ENCODE results near the gene ASPSCR1. TPM values are rescaled to one million over a fixed set of nuclear protein-coding genes. Genes with fewer than 3 reads are reported as not detected.
A peak's percentile ranks its signal among the peaks of the same experiment; 100 is the strongest.

The ASPSCR1 gene
- total RNA-seq, 1 donor from 2014 or later: 24.1 TPM

- DNase-seq (ENCODE audit: low spot score): peak; percentile 25
Measured at GRCh38 chr17:82065638-82066303, 88.3 kb downstream of the ASPSCR1 start, which contains the start of gene DUS1L. DUS1L (minus strand) TSS chr17:82065804; CDS start chr17:82065059, 745 bp downstream.

Other genes starting within 250 kb of the ASPSCR1 start
- gene GCGR, start 173.5 kb upstream of the ASPSCR1 start, total RNA-seq (ENCODE audit: insufficient read depth, low replicate concordance): 2.9 TPM
- gene MCRIP1, start 144.3 kb upstream of the ASPSCR1 start, total RNA-seq (ENCODE audit: insufficient read depth, low replicate concordance): 64.0 TPM
- 4.1 TPM for gene PPP1R27, start 142.6 kb upstream of the ASPSCR1 start, total RNA-seq (ENCODE audit: insufficient read depth, low replicate concordance)
- 844 TPM for gene P4HB, start 117.1 kb upstream of the ASPSCR1 start, total RNA-seq (ENCODE audit: insufficient read depth, low replicate concordance)
- 57.5 TPM for gene ARHGDIA, start 106.3 kb upstream of the ASPSCR1 start, total RNA-seq (ENCODE audit: insufficient read depth, low replicate concordance)
- gene ALYREF, start 86.0 kb upstream of the ASPSCR1 start, total RNA-seq (ENCODE audit: insufficient read depth, low replicate concordance): 96.8 TPM
- 103 TPM for gene ANAPC11, start 85.9 kb upstream of the ASPSCR1 start, total RNA-seq (ENCODE audit: insufficient read depth, low replicate concordance)
- gene NPB, start 75.4 kb upstream of the ASPSCR1 start, total RNA-seq (ENCODE audit: insufficient read depth, low replicate concordance): 1.4 TPM
- gene PCYT2, start 66.2 kb upstream of the ASPSCR1 start, total RNA-seq (ENCODE audit: insufficient read depth, low replicate concordance): 21.2 TPM
- 9.9 TPM for gene SIRT7, start 59.5 kb upstream of the ASPSCR1 start, total RNA-seq (ENCODE audit: insufficient read depth, low replicate concordance)
- 8.4 TPM for gene MAFG, start 49.9 kb upstream of the ASPSCR1 start, total RNA-seq (ENCODE audit: insufficient read depth, low replicate concordance)
- 77.5 TPM for gene PYCR1, start 40.3 kb upstream of the ASPSCR1 start, total RNA-seq (ENCODE audit: insufficient read depth, low replicate concordance)
- gene MYADML2, start 30.4 kb upstream of the ASPSCR1 start, total RNA-seq (ENCODE audit: insufficient read depth, low replicate concordance): 0.72 TPM
- not detected for gene NOTUM, start 16.4 kb upstream of the ASPSCR1 start, total RNA-seq (ENCODE audit: insufficient read depth, low replicate concordance)
- gene CENPX, start 45.2 kb downstream of the ASPSCR1 start, total RNA-seq (ENCODE audit: insufficient read depth, low replicate concordance): 1.2 TPM
- gene LRRC45, start 45.7 kb downstream of the ASPSCR1 start, total RNA-seq (ENCODE audit: insufficient read depth, low replicate concordance): 4.6 TPM
- gene RAC3, start 54.0 kb downstream of the ASPSCR1 start, total RNA-seq (ENCODE audit: insufficient read depth, low replicate concordance): 8.7 TPM
- 22.4 TPM for gene DCXR, start 60.1 kb downstream of the ASPSCR1 start, total RNA-seq (ENCODE audit: insufficient read depth, low replicate concordance)
- 33.2 TPM for gene RFNG, start 74.2 kb downstream of the ASPSCR1 start, total RNA-seq (ENCODE audit: insufficient read depth, low replicate concordance)
- gene GPS1, start 74.3 kb downstream of the ASPSCR1 start, total RNA-seq (ENCODE audit: insufficient read depth, low replicate concordance): 39.7 TPM
- 83.3 TPM for gene DUS1L, start 88.2 kb downstream of the ASPSCR1 start, total RNA-seq (ENCODE audit: insufficient read depth, low replicate concordance)
- gene FASN, start 120.6 kb downstream of the ASPSCR1 start, total RNA-seq (ENCODE audit: insufficient read depth, low replicate concordance): 14.2 TPM
- 17.1 TPM for gene CCDC57, start 235.2 kb downstream of the ASPSCR1 start, total RNA-seq (ENCODE audit: insufficient read depth, low replicate concordance)